Measurements from ENCODE around the gene FAM25G. TPM values are rescaled to one million over a fixed set of nuclear protein-coding genes. Genes with fewer than 3 reads are reported as not detected.

Gene FAM25G
- total RNA-seq, 4 donors from 2014 or later = 10.0 to 30.8 TPM; not detected in 2

DNA sequence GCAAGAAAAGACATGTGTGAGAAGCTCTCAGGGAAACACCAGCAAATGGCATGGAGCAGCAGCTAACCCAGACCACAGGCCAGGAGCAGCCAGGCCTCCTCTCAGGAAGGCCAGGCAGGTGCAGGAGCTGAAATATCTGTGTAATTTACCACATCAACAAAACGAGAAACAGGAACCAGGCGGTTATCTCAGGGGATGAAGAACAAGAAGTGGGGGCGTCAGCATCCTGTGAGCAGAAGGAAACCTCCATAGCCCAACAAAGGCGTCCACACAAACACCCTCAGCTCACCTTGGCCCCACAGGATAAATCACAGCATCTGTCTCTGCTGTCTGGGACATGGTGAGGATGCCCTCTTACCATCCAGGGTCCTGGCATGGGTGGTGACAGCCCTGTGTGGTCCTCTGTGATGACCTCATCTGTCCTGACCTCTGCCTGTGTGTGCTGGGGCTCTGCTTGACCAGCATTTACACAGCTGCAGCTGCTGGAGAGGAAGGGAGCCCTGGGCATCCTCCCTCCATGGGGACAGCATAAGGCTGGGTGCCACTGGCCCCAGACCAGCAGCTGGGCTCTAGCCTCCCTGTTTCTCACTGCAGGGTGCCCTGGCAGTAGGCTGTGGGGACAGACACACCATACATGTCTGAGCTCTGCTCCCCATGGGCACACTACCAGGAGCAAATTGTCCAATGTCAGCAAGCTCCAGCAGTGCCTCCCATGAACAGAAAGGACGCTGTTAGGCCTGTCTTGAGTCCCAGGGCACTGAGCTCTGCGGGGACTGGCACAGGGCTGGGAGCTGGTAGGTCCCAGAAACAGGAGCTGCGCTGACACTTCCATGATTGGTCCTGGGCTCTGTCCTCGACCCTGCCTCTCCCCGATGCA lies 42.2 kb downstream of the FAM25G start:
- DNase-seq = no peak
- H3K9me3 ChIP-seq = peaks cover 0 to 21% (median 9%) of the 10 kb centered on the region in 3 donors
- WGBS, 2 donors = 30 to 73% methylated on average over 4 to 8 of the region's 9 CpGs
- no peaks in the 10 kb centered on the region for H3K36me3 ChIP-seq
- TF ChIP-seq POLR2A (IDR thresholded peaks at IDR 0.05) = no peak
- TF ChIP-seq CTCF (IDR thresholded peaks at IDR 0.05) = no peak
- H3K4me3 ChIP-seq = no peak overlapping the region
- H3K27ac ChIP-seq = no peak overlapping the region
- intact Hi-C loops (cut with DNase I) = no loop called here
- no peaks in the 10 kb centered on the region for H3K4me1 ChIP-seq
- H3K27me3 ChIP-seq = no peaks in the 10 kb centered on the region

GRCh38 chr10:47447705-47448104 lies 43.8 kb downstream of the FAM25G start:
- no peak for DNase-seq
- no peak overlapping the region for H3K27ac ChIP-seq
- H3K9me3 ChIP-seq = peaks cover 0 to 21% (median 9%) of the 10 kb centered on the region in 3 donors
- intact Hi-C loops (cut with DNase I) = no loop called here
- TF ChIP-seq POLR2A (IDR thresholded peaks at IDR 0.05) = no peak
- TF ChIP-seq CTCF (IDR thresholded peaks at IDR 0.05) = no peak
- no peaks in the 10 kb centered on the region for H3K4me1 ChIP-seq
- H3K36me3 ChIP-seq = no peaks in the 10 kb centered on the region
- WGBS, 2 donors = 76 to 78% methylated on average over 2 of the region's 3 CpGs
- no peaks in the 10 kb centered on the region for H3K27me3 ChIP-seq
- H3K4me3 ChIP-seq = no peak overlapping the region

GRCh38 chr10:47447209-47447608 lies 44.3 kb downstream of the FAM25G start:
- no peak for DNase-seq
- WGBS, 2 donors = 96% methylated on average over 3 of the region's 4 CpGs; no CpG with 5 or more reads in 1 of the 2 donors
- no peak for TF ChIP-seq POLR2A (IDR thresholded peaks at IDR 0.05)
- TF ChIP-seq CTCF (IDR thresholded peaks at IDR 0.05) = no peak
- Histone ChIP-seq H3K4me1 (no peaks in the 10 kb centered on the region), H3K9me3 (peaks cover 0 to 21% (median 9%) of the 10 kb centered on the region in 3 donors), H3K27ac (no peak overlapping the region), H3K4me3 (no peak overlapping the region), H3K36me3 (no peaks in the 10 kb centered on the region), H3K27me3 (no peaks in the 10 kb centered on the region)
- intact Hi-C loops (cut with DNase I) = no loop called here

- Histone ChIP-seq H3K4me1 (no peaks in the 10 kb centered on the region), H3K9me3 (peaks cover 0 to 21% (median 9%) of the 10 kb centered on the region in 3 donors), H3K27me3 (peaks cover 0 to 13% (median 0%) of the 10 kb centered on the region in 4 donors), H3K4me3 (no peak overlapping the region), H3K27ac (no peak overlapping the region), H3K36me3 (no peaks in the 10 kb centered on the region)
- DNase-seq = no peak
- 56 to 58% methylated on average over 1 of the region's 1 CpG for WGBS, 2 donors
- intact Hi-C loops (cut with DNase I) = no loop called here
- no peak for TF ChIP-seq CTCF (IDR thresholded peaks at IDR 0.05)
- no peak for TF ChIP-seq POLR2A (IDR thresholded peaks at IDR 0.05)
These were observed 45.8 kb downstream of the FAM25G start for GRCh38 chr10:47445720-47446119.

DNA sequence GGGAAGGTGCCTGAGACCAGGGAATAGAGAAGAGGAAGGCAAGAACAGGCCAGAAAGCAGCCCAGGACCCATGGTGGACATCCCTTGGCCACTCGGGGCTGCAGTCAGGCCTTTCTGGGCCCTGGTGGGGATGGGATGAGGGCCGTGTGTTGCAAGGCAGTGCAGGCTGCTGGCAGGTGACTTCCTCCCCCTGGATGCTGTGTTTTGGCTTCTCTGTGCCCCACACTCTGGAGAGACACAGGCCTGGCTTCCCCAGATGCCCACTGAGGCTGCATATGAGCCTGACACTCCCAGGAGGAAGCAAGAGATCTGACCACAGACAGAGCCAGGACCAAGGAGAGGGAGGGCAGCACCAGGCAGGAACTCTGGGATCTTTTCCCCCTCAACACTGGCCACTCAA lies 47.5 kb downstream of the FAM25G start:
- H3K4me3 ChIP-seq = no peak overlapping the region
- H3K4me1 ChIP-seq = peaks cover 0 to 11% (median 0%) of the 10 kb centered on the region in 3 donors
- no peak overlapping the region for H3K27ac ChIP-seq
- H3K36me3 ChIP-seq = no peaks in the 10 kb centered on the region
- H3K27me3 ChIP-seq = peaks cover 0 to 26% (median 0%) of the 10 kb centered on the region in 4 donors
- TF ChIP-seq POLR2A (IDR thresholded peaks at IDR 0.05) = no peak
- no peak for TF ChIP-seq CTCF (IDR thresholded peaks at IDR 0.05)
- intact Hi-C loops (cut with DNase I) = no loop called here
- DNase-seq = no peak
- WGBS, 2 donors = 75 to 85% methylated on average over 2 of the region's 2 CpGs
- H3K9me3 ChIP-seq = peaks cover 0 to 21% (median 9%) of the 10 kb centered on the region in 3 donors
